NCI-H446 (cell line): Measurements from ENCODE around the gene TJP1.
"Not testable (repeated sequence)": the region's sequence is repeated elsewhere in the genome, so short reads cannot be mapped to it uniquely, and the experiment has no call there.

Experiments used
- DNase-seq, 2 experiments: peaks; one replicate each; lab custom pipeline; 2025; lab: John Stamatoyannopoulos, UW

The TJP1 gene

GRCh38 chr15:29681166-29681845 is 141.0 kb downstream of the TJP1 start:
- DNase-seq, result no peak

DNA sequence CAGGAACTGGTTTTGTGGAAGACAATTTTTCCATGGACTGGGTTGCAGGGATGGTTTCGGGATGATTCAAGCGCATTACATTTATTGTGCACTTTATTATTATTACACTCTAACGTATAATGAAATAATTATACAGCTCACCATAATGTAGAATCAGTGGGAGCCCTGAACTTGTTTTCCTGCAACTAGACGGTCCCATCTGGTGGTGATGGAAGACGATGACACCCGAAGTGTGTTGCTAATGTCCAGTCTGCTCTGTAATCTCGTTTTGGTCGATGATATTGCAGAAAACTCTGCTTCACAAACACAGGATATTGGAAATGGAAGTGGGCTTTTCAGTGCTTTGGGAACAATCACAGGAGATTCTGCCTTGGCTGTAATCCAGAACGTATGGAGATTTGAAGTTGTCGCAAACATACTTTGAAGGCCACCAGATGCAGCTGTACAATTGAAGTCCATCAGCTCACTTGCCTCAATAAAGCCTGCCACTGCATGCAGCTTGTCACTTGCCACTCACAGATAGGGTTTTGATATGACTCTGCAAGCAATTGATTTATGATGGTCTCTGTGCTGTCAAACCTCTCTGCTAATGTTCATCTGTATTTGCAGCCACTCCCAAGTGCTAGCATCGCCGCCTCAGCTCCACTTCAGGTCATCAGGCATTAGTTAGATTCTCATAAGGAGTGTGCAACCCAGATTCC is 141.7 kb downstream of the TJP1 start:
- DNase-seq, result no peak

GRCh38 chr15:29678504-29679034 is 143.7 kb downstream of the TJP1 start:
- DNase-seq, result no peak

GRCh38 chr15:29677871-29678461 is 144.3 kb downstream of the TJP1 start:
- no peak for DNase-seq

DNA sequence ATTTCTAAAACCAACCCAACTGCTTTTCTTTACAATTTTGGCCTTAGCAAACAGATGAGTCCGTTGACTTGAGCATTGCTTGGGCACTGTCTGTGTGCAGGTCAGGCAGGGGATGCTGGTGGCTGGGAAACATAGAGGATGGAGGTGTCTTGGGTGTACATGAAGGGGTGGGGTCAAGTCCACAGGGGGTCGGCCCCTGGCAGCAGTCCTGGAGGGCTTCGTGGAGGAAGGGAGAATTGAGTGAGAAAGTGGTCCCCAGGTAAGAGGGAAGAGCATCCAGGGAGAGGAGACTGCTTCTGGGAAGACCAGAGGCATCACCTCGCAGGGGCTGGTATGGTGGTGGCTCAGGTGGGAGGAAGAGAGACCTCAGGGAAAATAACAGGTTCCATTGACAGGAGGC is 144.8 kb downstream of the TJP1 start:
- no peak for DNase-seq

DNA sequence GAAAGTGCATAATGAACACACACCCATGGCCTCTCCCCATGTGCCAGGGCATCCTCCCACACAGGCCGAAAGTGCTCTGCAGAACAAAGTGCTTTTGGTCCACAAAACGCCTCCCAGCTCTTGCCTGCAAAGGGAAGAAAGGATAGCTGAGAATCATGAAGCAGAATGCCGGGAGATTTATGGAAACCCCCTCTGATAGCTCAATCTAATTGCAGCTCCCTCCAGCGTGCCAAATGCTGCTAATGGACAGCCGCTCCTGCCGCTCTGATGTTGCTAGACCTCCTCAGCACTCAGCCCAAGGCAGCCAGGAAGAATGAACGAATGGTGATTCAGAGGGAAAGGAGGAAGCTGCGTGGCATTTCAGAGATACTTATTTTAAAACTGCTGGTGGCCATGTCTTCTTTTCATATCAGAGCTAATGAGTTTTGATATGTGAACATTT is 145.3 kb downstream of the TJP1 start:
- DNase-seq, result no peak

GRCh38 chr15:29676374-29676960 is 145.8 kb downstream of the TJP1 start:
- not testable (repeated sequence) for DNase-seq

- DNase-seq, result no peak
These were observed 146.4 kb downstream of the TJP1 start for GRCh38 chr15:29675791-29676301.

- no peak for DNase-seq
These were observed 147.4 kb downstream of the TJP1 start for GRCh38 chr15:29674661-29675533.

GRCh38 chr15:29672923-29673809 is 149.1 kb downstream of the TJP1 start:
- no peak for DNase-seq

GRCh38 chr15:29672446-29672845 is 149.8 kb downstream of the TJP1 start:
- DNase-seq, result no peak

- DNase-seq, result not testable (repeated sequence)
These were observed 150.2 kb downstream of the TJP1 start for GRCh38 chr15:29672046-29672445.

DNA sequence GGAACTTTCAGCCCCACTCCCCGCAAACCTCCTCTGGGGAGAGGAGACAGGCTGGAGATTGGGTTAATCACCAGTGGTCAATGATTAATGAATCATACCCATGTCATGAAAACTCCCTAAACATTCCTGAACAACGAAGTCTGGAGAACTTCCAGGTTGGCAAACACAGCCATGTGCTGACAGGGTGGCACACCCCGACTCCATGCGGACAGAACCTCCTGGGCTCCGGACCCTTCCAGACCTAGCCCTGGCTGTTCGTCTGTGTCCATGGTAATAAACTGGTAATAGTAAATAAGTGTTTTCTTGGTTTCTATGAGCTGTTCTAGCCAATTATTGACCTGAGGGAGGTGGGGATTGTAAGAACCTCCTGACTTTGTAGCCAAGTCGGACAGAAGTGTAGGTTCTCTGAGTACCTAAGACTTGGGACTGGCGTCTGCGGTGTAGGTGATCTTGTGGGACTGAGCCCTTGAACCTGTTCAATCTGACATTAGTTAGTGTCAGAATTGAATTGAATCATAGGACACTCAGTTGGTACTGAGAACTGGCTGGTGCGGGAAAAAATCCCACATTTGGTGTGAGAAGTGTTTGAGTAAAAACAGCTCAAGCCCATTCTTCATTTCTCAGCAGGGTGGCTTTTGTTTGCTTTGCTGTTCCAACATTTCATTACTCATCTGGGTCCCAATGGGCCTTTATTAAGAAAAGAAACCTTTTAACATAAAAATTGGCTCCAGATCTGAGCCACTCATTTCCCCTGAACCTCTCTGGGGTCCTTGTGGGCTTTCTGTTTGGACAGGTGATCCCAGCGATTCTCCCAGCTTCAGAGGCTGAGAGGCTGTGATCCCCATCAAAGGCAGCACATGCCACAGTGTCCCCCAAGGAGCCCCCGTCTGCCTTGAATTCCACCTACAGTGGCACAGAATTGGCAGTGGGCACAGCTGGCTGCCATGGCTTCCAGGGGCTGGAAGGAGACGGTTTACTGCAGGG is 151.0 kb downstream of the TJP1 start:
- no peak for DNase-seq

GRCh38 chr15:29670266-29670665 is 152.0 kb downstream of the TJP1 start:
- no peak for DNase-seq

DNA sequence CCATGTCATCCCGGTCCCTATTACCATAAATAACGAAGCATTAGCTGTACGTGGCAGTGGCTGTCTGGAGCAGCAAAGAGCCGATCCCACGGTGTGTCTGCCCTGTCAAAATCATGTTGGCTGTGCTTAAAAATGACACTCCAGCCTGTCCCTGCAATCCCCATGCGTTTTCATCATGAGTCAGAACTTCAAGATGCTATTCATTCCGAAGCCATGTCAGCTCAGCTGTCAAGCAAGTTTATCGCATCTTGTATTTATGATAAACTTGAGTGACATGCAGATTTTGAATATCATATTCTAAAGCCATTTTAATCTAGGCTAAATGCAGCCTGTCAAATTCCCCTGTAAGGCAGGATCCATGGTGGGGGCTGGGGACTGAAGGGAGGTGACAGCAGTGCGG is 152.4 kb downstream of the TJP1 start:
- no peak for DNase-seq

DNA sequence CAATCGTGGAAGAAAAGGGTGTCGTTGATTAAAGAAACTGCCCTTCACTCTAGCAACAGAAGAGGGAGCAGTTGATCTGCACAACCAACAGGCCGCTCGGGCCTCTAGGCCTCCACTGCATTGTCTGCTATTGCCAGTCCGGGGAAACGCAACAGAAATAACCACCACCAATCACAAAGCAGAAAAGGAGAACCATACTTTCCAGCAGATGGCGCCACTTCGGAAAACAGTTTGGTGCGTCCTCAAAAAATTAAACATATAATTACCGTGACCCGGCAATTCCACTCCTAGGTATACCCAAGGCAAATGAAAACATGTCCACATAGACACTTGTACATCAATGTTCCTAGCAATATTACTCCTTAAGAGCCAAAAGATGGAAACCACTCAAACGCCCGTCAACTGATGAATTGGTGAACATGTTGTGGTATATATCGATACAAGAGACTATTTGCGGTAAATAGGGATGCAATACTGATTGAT is 154.1 kb downstream of the TJP1 start:
- peak; percentile 67 to 81 for DNase-seq

GRCh38 chr15:29666241-29666640 is 156.0 kb downstream of the TJP1 start:
- DNase-seq, result no peak

GRCh38 chr15:29665444-29666003 is 156.7 kb downstream of the TJP1 start:
- DNase-seq, result no peak

DNA sequence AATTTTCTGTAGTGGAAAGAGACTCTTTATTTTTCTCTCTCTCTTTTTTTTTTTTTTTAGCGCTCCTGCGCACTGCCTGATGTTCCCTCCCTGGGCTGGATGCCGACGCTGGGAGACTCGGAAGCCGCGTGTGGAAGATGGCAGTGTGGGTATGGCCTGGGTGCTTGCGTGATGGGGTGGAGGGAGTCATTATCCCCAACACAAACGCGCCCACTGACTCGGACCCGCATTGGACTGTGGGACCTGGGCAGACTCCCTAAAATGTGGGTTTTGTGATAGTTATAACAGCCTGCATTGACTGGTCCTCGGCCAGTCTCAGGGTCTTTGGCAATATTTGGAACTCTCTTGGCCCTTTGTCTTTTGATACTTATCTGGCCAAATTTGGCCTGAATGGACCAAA is 157.9 kb downstream of the TJP1 start:
- no peak for DNase-seq
